GM12878 (cell line): Measurements from ENCODE around the gene SLC26A1.

ENCODE experiments used
- CHD2 ChIP-seq: IDR thresholded peaks from 2 replicates; pipeline ENCODE4 v1.6.1; 2011; ENCODE audit warnings: low read depth, low read length, improper control_type of control experiment, borderline replicate concordance
- EP300 ChIP-seq, 2 experiments: fragments of 150-350 bp in 1 of 2; IDR thresholded peaks; 2 replicates each; pipeline ENCODE4 v1.6.1; 2011 to 2012; ENCODE audit warnings: low read depth in 2 of 2, low read length in 2 of 2, borderline replicate concordance in 1 of 2, improper control_type of control experiment in 1 of 2, inconsistent platforms in 1 of 2; ENCODE audit not compliant: control insufficient read depth in 1 of 2
- EZH2 ChIP-seq: IDR thresholded peaks from 2 replicates; pipeline ENCODE4 v1.6.1; 2012; ENCODE audit warnings: low read depth, mild to moderate bottlenecking, control low read depth, inconsistent platforms, low read length, borderline replicate concordance; ENCODE audit not compliant: control insufficient read depth
- FOXM1 ChIP-seq: IDR thresholded peaks from 2 replicates; pipeline ENCODE4 v1.6.1; 2012; ENCODE audit warnings: low read depth, mild to moderate bottlenecking, inconsistent platforms, low read length, moderate library complexity
- JUND ChIP-seq: IDR thresholded peaks from 2 replicates; pipeline ENCODE4 v1.6.1; 2012; ENCODE audit warnings: low read depth, mild to moderate bottlenecking, low read length, improper control_type of control experiment, moderate library complexity
- MAX ChIP-seq: IDR thresholded peaks from 2 replicates; pipeline ENCODE4 v1.6.1; 2012; ENCODE audit warnings: low read depth, low read length, improper control_type of control experiment
- RFX5 ChIP-seq: IDR thresholded peaks from 2 replicates; pipeline ENCODE4 v1.6.1; 2011; ENCODE audit warnings: low read depth, low read length, improper control_type of control experiment
- SIX5 ChIP-seq: IDR thresholded peaks from 2 replicates; pipeline ENCODE4 v1.6.1; 2011; ENCODE audit warnings: mild to moderate bottlenecking, low read depth, low read length, moderate library complexity; ENCODE audit not compliant: severe bottlenecking
- TCF7 ChIP-seq: IDR thresholded peaks from 2 replicates; pipeline ENCODE4 v1.6.1; 2014; ENCODE audit warnings: antibody characterized with exemption, borderline replicate concordance
- USF1 ChIP-seq: IDR thresholded peaks from 2 replicates; pipeline ENCODE4 v1.6.1; 2011; ENCODE audit warnings: borderline replicate concordance, low read depth, mild to moderate bottlenecking, moderate library complexity, mixed read lengths, low read length; ENCODE audit not compliant: insufficient read depth; ENCODE audit errors: extremely low read length
- ZBTB33 ChIP-seq: fragments of 450-650 bp; IDR thresholded peaks from 2 replicates; pipeline ENCODE4 v1.6.1; 2017; ENCODE audit warnings: mild to moderate bottlenecking
- TF ChIP-seq, protein P1 (sequence below), 3 experiments: IDR thresholded peaks in 2 of 3; conservative IDR thresholded peaks in 1 of 3; 2 replicates each; pipeline ENCODE4 v1.5.1; 2011; ENCODE audit warnings: low read depth in 3 of 3, low read length in 3 of 3, mild to moderate bottlenecking in 3 of 3, control low read depth in 2 of 3, moderate library complexity in 2 of 3, inconsistent platforms in 1 of 3, mixed read lengths in 1 of 3; ENCODE audit not compliant: control insufficient read depth in 2 of 3, insufficient read depth in 1 of 3; ENCODE audit errors: extremely low read depth in 1 of 3

- no peak for TF ChIP-seq ZBTB33
- TF ChIP-seq EP300 (IDR thresholded peaks at IDR 0.05; ENCODE audit: borderline replicate concordance in 1 of 2, control insufficient read depth in 1 of 2, low read depth in 2 of 2, low read length in 2 of 2) = no peak
- TF ChIP-seq, protein P1, sequence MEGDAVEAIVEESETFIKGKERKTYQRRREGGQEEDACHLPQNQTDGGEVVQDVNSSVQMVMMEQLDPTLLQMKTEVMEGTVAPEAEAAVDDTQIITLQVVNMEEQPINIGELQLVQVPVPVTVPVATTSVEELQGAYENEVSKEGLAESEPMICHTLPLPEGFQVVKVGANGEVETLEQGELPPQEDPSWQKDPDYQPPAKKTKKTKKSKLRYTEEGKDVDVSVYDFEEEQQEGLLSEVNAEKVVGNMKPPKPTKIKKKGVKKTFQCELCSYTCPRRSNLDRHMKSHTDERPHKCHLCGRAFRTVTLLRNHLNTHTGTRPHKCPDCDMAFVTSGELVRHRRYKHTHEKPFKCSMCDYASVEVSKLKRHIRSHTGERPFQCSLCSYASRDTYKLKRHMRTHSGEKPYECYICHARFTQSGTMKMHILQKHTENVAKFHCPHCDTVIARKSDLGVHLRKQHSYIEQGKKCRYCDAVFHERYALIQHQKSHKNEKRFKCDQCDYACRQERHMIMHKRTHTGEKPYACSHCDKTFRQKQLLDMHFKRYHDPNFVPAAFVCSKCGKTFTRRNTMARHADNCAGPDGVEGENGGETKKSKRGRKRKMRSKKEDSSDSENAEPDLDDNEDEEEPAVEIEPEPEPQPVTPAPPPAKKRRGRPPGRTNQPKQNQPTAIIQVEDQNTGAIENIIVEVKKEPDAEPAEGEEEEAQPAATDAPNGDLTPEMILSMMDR (IDR thresholded peaks at IDR 0.05 in 2 of 3, conservative IDR thresholded peaks at IDR 0.05 in 1 of 3; ENCODE audit: control insufficient read depth in 2 of 3, extremely low read depth in 1 of 3, insufficient read depth in 1 of 3, low read depth in 3 of 3, low read length in 3 of 3) = no peak
- TF ChIP-seq USF1 = no peak
- no peak for TF ChIP-seq EZH2
- TF ChIP-seq RFX5 = no peak
- TF ChIP-seq SIX5 = no peak
- TF ChIP-seq CHD2 = no peak
- no peak for TF ChIP-seq JUND
- TF ChIP-seq FOXM1 = no peak
- no peak for TF ChIP-seq TCF7
- no peak for TF ChIP-seq MAX
Measured at GRCh38 chr4:959338-960139, 33.7 kb downstream of the SLC26A1 start.
